ENCODE results near the gene AGPAT4. TPM values are rescaled to one million over a fixed set of nuclear protein-coding genes. Genes with fewer than 3 reads are reported as not detected.

Gene AGPAT4
- polyA plus RNA-seq, 1 of the 3 experiments (the other 2 are of a cell fraction) = 3.9 TPM

GRCh38 chr6:161139766-161140553 lies 133.9 kb downstream of the AGPAT4 start:
- Histone ChIP-seq H3K36me3 (replicated peaks in 1 of 2; ENCODE audit: control insufficient read depth in 1 of 2, insufficient read depth in 2 of 2, low read length in 1 of 2) (peaks cover 6% of the 10 kb centered on the region in 2 experiments), H3K27me3 (ENCODE audit: insufficient read depth) (no peaks in the 10 kb centered on the region), H3K9ac (no peak overlapping the region), H4K20me1 (ENCODE audit: insufficient read depth) (no peaks in the 10 kb centered on the region), H3K27ac (ENCODE audit: low read depth in 2 of 2, low read length in 1 of 2) (no peak overlapping the region), H3K9me3 (no peaks in the 10 kb centered on the region), H2AFZ (ENCODE audit: low read depth) (no peak overlapping the region), H3F3A (replicated peaks; ENCODE audit: insufficient read depth) (no peaks in the 10 kb centered on the region), H3K9me2 (no peaks in the 10 kb centered on the region), H3K4me1 (ENCODE audit: control insufficient read depth in 1 of 2, insufficient read depth in 2 of 2, low read depth in 1 of 2, low read length in 1 of 2) (no peaks in the 10 kb centered on the region), H3K4me3 (ENCODE audit: low read depth in 2 of 2, low read length in 1 of 2) (no peak overlapping the region), H3K4me2 (no peak overlapping the region), H3K79me2 (ENCODE audit: insufficient read depth) (no peaks in the 10 kb centered on the region)
- POLR2A ChIA-PET = no interaction called here
- WGBS (ENCODE audit: low lambda C conversion rate) = 96% methylated on average over 7 of the region's 28 CpGs
- DNase-seq = no peak
- TF ChIP-seq TAF1 (IDR thresholded peaks at IDR 0.05; ENCODE audit: borderline replicate concordance, low read depth, low read length) (no peak), GABPA (IDR thresholded peaks at IDR 0.05; ENCODE audit: low read depth) (no peak), FOSL2 (IDR thresholded peaks at IDR 0.05; ENCODE audit: borderline replicate concordance, low read depth) (no peak), NFIC (IDR thresholded peaks at IDR 0.05; ENCODE audit: borderline replicate concordance) (no peak), REST (IDR thresholded peaks at IDR 0.05; ENCODE audit: low read depth, low read length) (no peak)
- CTCF ChIA-PET = interaction anchor here (1.1 to 2.1 kb wide), 4 partner anchors 11 to 234 kb away, joined by 3 to 8 read pairs (median 6); no protein-coding TSS in a partner anchor

- no peaks in the 10 kb centered on the region for H3F3A ChIP-seq (replicated peaks; ENCODE audit: insufficient read depth)
- no peak overlapping the region for H2AFZ ChIP-seq (ENCODE audit: low read depth)
- no peaks in the 10 kb centered on the region for H3K9me2 ChIP-seq
- H3K9me3 ChIP-seq = no peaks in the 10 kb centered on the region
- H4K20me1 ChIP-seq (ENCODE audit: insufficient read depth) = no peaks in the 10 kb centered on the region
- H3K4me2 ChIP-seq = no peak overlapping the region
- ChIA-PET CTCF (interaction anchor here (0.6 to 1.1 kb wide), 2 partner anchors 209 to 234 kb away, joined by 3 read pairs; no protein-coding TSS in a partner anchor), POLR2A (no interaction called here)
- peaks cover 6% of the 10 kb centered on the region in 2 experiments for H3K36me3 ChIP-seq (replicated peaks in 1 of 2; ENCODE audit: control insufficient read depth in 1 of 2, insufficient read depth in 2 of 2, low read length in 1 of 2)
- 96% methylated on average over 5 of the region's 18 CpGs for WGBS (ENCODE audit: low lambda C conversion rate)
- H3K79me2 ChIP-seq (ENCODE audit: insufficient read depth) = no peaks in the 10 kb centered on the region
- no peak overlapping the region for H3K4me3 ChIP-seq (ENCODE audit: low read depth in 2 of 2, low read length in 1 of 2)
- TF ChIP-seq POLR2AphosphoS5 (IDR thresholded peaks at IDR 0.05; ENCODE audit: low read depth, low read length) = no peak
- TF ChIP-seq NFIC (IDR thresholded peaks at IDR 0.05; ENCODE audit: borderline replicate concordance) = no peak
- no peak for TF ChIP-seq USF1 (IDR thresholded peaks at IDR 0.05; ENCODE audit: borderline replicate concordance, low read depth)
- no peak for TF ChIP-seq FOXM1 (IDR thresholded peaks at IDR 0.05; ENCODE audit: low read depth)
- TF ChIP-seq RXRA (IDR thresholded peaks at IDR 0.05; ENCODE audit: borderline replicate concordance, low read depth) = no peak
- no peak for TF ChIP-seq TEAD4 (IDR thresholded peaks at IDR 0.05; ENCODE audit: borderline replicate concordance, insufficient read depth)
- no peak for TF ChIP-seq ELF1 (IDR thresholded peaks at IDR 0.05)
- no peaks in the 10 kb centered on the region for H3K27me3 ChIP-seq (ENCODE audit: insufficient read depth)
- no peak for DNase-seq
- H3K27ac ChIP-seq (ENCODE audit: low read depth in 2 of 2, low read length in 1 of 2) = no peak overlapping the region
- H3K4me1 ChIP-seq (ENCODE audit: control insufficient read depth in 1 of 2, insufficient read depth in 2 of 2, low read depth in 1 of 2, low read length in 1 of 2) = no peaks in the 10 kb centered on the region
- no peak overlapping the region for H3K9ac ChIP-seq
These were observed 134.5 kb downstream of the AGPAT4 start for GRCh38 chr6:161139304-161139765.
